NCI-H82 treated with DMSO at 0.1 percent for 48 hours (cell line): ENCODE data around the gene SLC38A4.
"Not testable (repeated sequence)": the region's sequence is repeated elsewhere in the genome, so short reads cannot be mapped to it uniquely, and the experiment has no call there.

Experiments used
- DNase-seq: peaks from one replicate; lab custom pipeline; 2025; ENCODE audit not compliant: unreplicated experiment; lab: John Stamatoyannopoulos, UW

Gene SLC38A4

DNA sequence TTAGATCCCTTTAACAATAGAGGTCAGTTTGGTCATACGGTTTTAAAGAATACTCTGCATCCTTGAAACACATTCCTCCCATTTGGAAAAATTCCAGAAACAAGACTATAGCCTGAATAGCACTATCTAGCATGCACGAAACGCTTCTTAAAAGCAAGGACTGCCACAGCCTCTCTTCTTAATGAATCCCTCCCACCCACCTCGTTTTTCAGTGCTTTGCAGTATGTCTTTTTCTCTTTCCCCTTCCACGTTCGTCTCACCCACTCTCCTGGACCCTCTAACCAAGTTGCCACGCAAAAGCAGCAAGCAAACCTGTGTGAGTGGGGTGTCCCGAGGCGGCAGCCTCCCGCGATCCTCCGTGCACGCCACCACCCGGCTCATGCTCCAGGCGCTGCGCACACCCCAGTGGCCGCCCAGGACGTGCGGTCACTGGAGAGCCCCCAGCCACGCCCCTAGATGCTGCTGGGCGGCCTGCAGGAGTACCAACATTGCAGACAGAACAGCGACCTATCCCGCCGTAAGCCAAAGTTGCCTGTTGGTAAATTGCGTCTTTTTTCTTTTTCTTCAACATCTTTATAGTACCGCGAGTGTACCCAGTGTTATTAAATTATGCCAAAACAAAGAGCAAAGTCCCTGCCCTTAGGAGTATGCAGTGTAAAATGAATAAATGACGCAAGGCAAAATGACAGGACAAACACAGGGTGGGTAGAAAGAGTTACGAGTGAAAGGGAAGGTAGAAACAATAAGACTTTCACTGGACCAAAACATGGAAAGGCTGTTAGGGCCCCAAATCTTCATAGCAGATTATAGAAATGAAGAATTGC, at the start of gene SLC38A4:
Gene SLC38A4 (minus strand): TSS at position 407 of the 824 bp plus-strand sequence. CDS start 32,926 bp downstream, outside the sequence.
- DNase-seq = no peak

- no peak for DNase-seq
Observed at GRCh38 chr12:46875095-46875494, 49.3 kb upstream of the SLC38A4 start.

GRCh38 chr12:46874642-46875041, 48.8 kb upstream of the SLC38A4 start:
- no peak for DNase-seq

- DNase-seq = no peak
Observed at GRCh38 chr12:46872135-46872534, 46.3 kb upstream of the SLC38A4 start.

DNA sequence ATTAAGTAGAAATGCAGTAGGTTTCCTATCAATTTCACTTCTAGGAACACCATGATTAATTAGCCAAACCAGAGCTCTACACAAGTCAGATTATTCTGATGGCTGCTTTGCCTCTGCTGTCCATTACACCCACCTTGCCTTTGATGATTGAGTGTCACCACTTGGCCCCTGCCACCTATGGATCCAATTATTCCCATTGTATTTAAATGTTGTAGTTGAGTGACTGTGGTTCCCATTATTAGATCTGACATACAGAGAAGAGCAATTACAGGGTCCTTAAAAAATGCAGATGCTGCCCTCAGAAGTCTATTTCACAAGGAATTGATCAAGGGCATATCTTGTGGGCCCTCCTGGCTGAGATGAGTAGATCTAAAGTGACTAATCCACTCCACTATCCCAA, 39.5 kb upstream of the SLC38A4 start:
- DNase-seq = no peak

GRCh38 chr12:46858368-46858767, 32.6 kb upstream of the SLC38A4 start:
- no peak for DNase-seq

- no peak for DNase-seq
Observed at GRCh38 chr12:46857486-46857885, 31.7 kb upstream of the SLC38A4 start.

DNA sequence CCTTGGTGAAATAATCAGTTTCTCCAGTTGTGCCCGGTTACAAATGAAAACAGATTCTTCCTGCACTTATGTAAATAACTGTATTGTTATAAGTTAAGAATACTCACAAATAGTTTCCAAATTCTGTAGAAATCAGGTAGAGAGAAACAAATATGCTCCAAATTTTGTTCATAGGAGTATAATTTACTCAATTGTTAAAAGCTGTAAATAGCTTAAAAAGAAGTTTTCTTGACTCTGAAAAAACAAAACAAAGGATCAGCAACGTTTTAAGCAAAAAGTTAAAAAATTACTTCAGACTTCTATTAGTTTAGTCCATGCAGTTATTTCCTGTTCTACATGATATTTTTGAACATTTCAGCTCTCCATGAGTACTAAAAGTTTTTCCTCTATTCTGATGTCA, 30.0 kb upstream of the SLC38A4 start:
- DNase-seq = no peak

DNA sequence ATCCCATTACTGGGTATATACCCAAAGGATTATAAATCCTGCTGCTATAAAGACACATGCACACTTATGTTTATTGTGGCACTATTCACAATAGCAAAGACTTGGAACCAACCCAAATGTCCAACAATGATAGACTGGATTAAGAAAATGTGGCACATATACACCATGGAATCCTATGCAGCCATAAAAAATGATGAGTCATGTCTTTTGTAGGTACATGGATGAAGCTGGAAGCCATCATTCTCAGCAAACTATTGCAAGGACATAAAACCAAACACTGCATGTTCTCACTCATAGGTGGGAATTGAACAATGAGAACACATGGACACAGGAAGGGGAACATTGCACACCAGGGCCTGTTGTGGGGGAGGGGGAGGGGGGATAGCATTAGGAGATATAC, 28.4 kb upstream of the SLC38A4 start:
- not testable (repeated sequence) for DNase-seq

GRCh38 chr12:46848792-46849191, 23.0 kb upstream of the SLC38A4 start:
- DNase-seq = not testable (repeated sequence)

- no peak for DNase-seq
Observed at GRCh38 chr12:46847001-46847400, 21.2 kb upstream of the SLC38A4 start.

GRCh38 chr12:46843811-46844210, 18.0 kb upstream of the SLC38A4 start:
- DNase-seq = no peak

- DNase-seq = no peak
Observed at GRCh38 chr12:46841891-46842290, 16.1 kb upstream of the SLC38A4 start.

DNA sequence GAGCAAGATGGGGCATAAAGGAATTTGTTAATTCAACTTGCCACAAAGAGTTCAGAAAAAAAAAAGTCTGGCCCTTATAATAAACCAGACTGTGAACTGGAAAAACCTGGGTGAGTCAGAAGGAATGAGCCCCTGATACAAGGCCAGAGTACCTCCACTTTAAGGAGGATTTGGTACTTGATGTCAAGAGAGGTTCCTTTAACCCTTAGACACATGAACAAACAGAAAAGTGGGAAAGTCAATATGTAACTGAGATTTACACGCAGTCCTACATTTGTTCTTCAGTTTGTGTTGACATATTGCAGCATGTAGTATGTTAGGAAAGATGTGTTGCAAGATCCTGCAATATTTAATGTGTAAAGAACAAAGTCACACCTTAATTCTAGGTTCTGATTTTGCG, 14.2 kb upstream of the SLC38A4 start:
- DNase-seq = no peak

DNA sequence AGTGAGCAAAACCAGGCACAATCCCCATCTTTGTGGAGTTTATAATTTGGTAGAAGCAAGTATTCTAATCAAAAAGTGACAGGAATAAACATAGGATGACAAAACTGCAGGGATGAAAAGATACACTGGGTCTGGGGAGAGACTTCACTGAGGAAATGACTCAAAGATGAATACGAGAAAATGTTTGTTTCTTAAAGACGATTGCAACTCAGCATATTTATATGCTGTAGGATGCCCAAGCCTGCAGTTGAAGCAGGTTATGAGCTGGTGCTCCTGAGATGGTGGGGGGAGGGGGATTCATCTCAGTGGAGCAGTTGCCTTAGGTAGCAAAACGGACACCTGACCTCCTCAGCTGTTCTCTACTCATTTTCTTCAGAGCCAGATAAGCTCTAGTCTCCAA, 13.4 kb upstream of the SLC38A4 start:
- no peak for DNase-seq

DNA sequence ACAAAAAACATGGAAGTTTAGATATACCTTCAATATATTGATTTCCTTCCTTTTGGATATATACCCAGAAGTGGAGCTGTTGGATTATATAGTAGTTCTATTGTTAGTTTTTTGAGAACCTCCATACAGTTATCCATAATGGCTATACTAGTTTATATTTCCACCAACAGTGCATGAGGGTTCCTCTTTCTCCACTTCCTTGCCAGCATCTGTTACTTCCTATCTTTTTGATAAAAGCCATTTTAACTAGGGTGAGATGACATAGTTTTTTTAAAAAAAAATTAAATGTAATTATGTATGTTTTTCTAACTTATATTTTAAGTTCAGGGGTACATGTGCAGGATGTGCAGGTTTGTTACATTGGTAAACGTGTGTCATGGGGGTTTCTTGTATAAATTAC, 10.0 kb upstream of the SLC38A4 start:
- no peak for DNase-seq

DNA sequence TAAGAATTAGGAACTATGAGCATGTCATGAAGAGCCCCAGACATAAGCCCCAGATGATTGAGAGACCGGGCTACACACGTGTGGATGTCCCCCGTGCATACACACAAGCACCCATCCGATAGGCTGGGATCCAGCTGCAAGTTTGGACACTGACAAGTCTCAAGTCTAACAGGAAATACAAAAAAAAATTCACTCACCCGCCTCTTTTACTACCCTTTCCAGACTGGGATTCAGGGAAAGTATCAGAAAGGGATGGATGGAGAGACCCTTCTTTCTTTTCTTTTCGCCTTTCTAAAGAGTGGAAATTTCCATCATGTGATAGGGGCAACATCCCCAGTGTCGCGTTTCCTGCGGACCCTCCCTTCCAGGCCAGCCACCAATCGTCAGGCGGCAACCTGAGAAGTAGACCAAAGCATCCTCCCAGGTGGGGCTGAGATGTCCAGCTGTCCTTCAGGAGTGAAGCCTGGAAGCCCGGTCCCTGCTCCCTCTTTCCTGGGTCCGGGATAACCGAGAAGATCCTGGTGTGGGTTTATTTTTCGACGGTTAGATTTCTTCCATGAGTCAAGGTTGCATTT, 6.4 kb upstream of the SLC38A4 start:
- DNase-seq = no peak

DNA sequence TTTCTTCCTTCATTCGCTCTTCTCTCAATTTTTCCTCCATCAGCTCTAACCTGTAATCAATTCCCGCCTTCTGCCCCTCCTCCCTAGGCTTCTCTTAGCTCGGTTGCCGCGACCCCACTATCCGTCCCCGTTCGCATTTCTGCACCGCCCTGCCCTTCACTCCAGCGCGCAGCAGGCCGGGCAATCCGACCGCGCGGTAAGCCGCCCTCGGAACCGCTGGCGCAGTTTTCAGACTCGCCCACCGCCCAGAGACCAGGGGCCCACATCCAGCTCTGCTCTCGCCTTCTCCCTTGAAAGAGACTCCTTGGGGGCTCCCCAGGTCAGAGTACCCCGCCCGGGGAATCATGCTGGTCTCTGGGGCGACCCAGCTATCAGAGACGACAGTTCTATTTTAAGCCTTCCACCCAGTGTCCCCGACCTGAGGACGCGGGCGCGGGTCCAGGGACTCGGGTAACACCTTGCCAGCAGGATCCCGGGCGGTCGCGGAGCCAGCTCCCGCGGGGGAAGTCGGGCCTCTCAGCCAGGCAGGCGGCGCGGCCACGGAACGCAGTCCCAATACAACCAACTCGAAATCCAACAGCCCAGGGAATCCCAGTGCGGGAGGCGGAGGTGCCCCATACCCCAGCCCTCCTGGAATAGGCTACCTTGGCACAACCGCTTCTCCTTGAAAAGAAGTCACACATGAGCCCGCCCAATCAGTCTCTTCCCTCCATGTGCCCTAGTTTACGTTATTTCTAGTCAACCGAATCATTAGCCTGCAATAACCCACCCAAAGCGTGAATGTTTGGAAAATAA, 5.7 kb upstream of the SLC38A4 start:
- no peak for DNase-seq

DNA sequence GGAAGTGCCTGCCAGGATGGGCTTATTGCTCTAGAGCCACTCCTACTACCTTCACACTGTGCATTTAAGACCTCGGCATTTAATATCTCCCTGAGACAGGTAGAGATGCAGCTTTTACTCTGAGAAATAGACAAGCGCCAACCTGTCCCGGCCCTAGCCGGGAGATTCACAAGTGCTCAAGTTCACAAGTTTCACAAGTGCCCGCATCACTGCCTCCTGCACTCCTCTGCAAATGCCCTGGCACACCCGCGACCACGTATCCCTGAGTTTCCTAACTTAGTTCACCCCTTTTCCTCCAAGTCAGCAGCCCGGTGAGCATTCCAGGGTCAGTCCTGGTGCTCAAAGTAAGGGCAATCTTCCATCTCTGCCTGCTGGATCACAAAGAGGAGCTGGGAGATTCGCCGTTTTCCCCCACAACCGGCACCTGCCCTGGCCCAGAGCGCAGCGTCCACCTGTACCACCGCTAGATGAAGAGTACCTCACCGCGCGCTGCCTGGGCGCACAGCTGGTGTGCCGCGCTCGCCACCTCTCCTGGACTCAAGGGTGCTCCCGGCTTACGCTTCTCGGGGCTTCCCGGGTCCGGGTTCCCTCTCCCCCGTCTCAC, 5.0 kb upstream of the SLC38A4 start:
- DNase-seq = no peak

- DNase-seq = no peak
Observed at GRCh38 chr12:46824709-46825108, 1.1 kb downstream of the SLC38A4 start.

- DNase-seq = no peak
Observed at GRCh38 chr12:46818642-46819041, 7.2 kb downstream of the SLC38A4 start.
